Mucosa of gallbladder (tissue), 1 donor: ENCODE results near the gene SHC1. TPM values are rescaled to one million over a fixed set of nuclear protein-coding genes. Genes with fewer than 3 reads are reported as not detected.

Experiments used
- DNase-seq: peaks from one replicate; pipeline ENCODE4 v3.0.0-alpha.2; 2020; ENCODE audit warnings: low spot score
- total RNA-seq: library from RNA; stranded (reverse); gene quantifications from one replicate; pipeline ENCODE4 v1.2.1, GENCODE V29; 2021
- donor health status: DM: no; HTN: no; CAD: no.

Gene SHC1
- total RNA-seq, 1 donor from 2014 or later, result 123 TPM

- DNase-seq, result no peak
Observed at GRCh38 chr1:154957091-154957657, 13.4 kb downstream of the SHC1 start.

- no peak for DNase-seq
Observed at GRCh38 chr1:154956544-154956941, 14.0 kb downstream of the SHC1 start.

- peak; percentile 91 for DNase-seq
Observed at GRCh38 chr1:154955718-154956543, 14.6 kb downstream of the SHC1 start, which contains the start of gene PBXIP1. Gene PBXIP1, minus strand, starts transcription at chr1:154956099. Its CDS starts 2,378 bp downstream, at chr1:154953721.

GRCh38 chr1:154955039-154955717 lies 15.4 kb downstream of the SHC1 start:
- peak; percentile 77 for DNase-seq

- DNase-seq, result no peak
Observed at GRCh38 chr1:154954541-154954940, 16.0 kb downstream of the SHC1 start.

- no peak for DNase-seq
Observed at GRCh38 chr1:154953611-154954038, 16.9 kb downstream of the SHC1 start.

- no peak for DNase-seq
Observed at GRCh38 chr1:154952664-154953063, 17.9 kb downstream of the SHC1 start.

- no peak for DNase-seq
Observed at GRCh38 chr1:154951901-154952657, 18.5 kb downstream of the SHC1 start.

- no peak for DNase-seq
Observed at GRCh38 chr1:154948079-154948478, 22.5 kb downstream of the SHC1 start.

GRCh38 chr1:154945962-154946850 lies 24.3 kb downstream of the SHC1 start:
- DNase-seq, result no peak

- no peak for DNase-seq
Observed at GRCh38 chr1:154945160-154945961, 25.2 kb downstream of the SHC1 start.

- peak; percentile 47 for DNase-seq
Observed at GRCh38 chr1:154944401-154945159, 26.0 kb downstream of the SHC1 start.

GRCh38 chr1:154943649-154944400 lies 26.7 kb downstream of the SHC1 start:
- DNase-seq, result no peak

GRCh38 chr1:154941333-154942013 lies 29.1 kb downstream of the SHC1 start:
- peak; percentile 45 for DNase-seq

GRCh38 chr1:154940651-154941194 lies 29.8 kb downstream of the SHC1 start:
- DNase-seq, result no peak

- DNase-seq, result no peak
Observed at GRCh38 chr1:154940213-154940560, 30.4 kb downstream of the SHC1 start.

- DNase-seq, result no peak
Observed at GRCh38 chr1:154938604-154939399, 31.7 kb downstream of the SHC1 start.
